ENCODE results near the gene GOT1.

GOT1 gene

DNA sequence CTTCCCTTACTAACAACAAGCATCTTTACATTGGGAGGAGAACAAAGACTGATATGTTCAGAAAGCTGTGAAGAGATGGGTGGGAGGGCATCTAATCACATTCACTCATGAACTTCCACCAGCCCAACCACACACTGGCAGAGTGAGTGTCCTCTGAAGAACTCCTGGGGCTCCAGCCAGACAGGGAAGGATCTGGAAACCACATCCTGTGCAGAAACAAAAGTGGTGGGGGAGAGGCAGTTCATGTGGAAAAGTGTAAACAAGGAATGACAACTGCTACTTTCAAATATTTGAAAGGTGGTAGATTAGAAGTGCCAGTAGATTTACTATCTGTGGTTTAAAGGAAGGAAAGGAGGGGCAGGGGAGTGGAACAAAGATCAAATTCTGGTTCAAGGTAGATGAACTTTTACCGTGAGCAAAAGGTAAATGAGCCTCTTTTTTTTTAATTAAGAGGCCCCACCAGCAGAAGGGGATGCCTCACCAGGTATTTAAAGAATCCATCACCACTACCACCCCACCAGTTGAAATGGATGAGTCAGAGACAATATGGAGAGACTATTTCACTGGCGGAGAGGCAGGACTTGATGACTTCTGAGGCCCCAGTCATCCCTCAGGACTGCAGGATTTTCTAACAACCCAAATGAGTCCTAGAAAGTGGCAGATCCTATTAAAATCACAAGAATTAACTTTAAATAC, 34.5 kb downstream of the GOT1 start:
- DNase-seq (ENCODE audit: low spot score), result peak; percentile 36

- no peak for DNase-seq (ENCODE audit: low spot score)
Observed at GRCh38 chr10:99394761-99395386, 35.5 kb downstream of the GOT1 start.

DNA sequence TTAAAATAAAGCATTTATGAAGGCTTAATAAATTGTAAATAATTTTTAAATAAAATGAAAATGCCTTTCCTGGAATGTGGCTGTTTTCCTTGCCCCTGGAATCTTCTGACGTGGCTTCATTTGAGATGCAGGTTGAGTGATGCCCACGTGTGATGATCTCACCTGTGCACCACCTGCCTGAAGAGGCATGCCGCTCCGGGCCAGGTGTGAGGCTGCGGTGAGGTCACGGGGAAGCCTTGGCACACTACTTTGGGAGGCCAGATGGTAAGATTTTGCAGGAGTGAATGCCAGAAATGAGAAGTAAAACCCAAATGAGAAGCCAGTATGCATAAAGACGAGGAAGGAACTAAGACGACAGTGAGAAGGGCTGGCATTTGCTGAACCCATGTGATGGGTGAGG, 36.2 kb downstream of the GOT1 start:
- DNase-seq (ENCODE audit: low spot score), result no peak

GRCh38 chr10:99393683-99394082, 36.7 kb downstream of the GOT1 start:
- DNase-seq (ENCODE audit: low spot score), result no peak

- no peak for DNase-seq (ENCODE audit: low spot score)
Observed at GRCh38 chr10:99393036-99393435, 37.4 kb downstream of the GOT1 start.

- DNase-seq (ENCODE audit: low spot score), result no peak
Observed at GRCh38 chr10:99391346-99391745, 39.1 kb downstream of the GOT1 start.

DNA sequence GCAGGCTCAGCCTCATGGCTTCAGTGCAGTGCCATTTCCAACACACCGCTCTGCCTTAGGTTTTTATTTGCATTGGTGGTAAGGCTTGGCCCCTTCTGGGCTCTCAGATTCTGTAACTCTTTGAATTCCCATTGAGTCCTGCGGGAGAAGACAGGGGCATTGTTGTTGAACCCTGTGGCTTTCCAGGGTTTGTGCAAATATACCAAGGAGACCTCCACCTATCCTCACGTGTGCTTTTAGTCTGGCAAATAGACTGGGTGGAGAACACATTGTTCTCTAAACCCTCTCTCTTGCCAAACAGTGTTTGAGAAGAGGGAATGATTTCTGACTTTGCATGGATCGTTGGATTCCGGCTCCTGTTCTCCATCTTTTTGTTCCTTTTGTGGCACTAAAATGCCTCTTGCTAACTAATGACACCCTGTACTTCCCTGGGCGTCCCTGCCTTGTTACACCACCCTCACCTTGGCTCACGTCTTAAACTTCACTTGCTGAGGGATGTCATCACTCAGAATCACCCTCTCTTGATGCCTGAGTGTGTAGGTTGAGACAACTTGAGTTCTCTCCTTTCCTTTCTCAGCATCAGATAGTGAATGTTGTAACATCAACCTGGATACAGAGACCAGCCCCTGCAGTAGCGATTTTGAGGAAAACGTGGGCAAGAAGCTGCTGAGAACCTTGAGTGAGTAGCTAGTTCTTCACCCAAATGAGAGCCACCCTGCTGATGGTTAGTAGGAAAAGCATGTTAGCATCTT, 40.5 kb downstream of the GOT1 start:
- DNase-seq (ENCODE audit: low spot score), result no peak

GRCh38 chr10:99387541-99387940, 42.9 kb downstream of the GOT1 start:
- DNase-seq (ENCODE audit: low spot score), result no peak

DNA sequence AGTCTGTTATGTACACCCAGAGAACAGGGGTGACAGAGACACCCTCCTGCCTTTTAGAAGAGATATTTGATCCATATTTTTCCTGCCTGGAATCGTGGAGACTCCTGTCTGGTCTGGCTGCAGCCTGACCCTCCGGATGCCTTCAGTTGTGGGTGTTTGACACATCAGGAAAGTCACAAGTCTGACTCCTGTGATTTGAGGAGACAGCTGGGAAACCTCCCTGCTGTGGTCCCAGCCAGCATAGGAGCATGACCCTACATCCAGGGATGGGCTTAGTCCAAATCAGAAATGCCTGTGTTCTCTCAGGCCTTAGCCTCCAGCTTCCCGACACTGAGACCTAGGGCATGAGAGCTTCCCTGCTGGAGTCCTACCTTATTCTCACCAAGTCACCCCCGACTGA, 43.4 kb downstream of the GOT1 start:
- DNase-seq (ENCODE audit: low spot score), result no peak

GRCh38 chr10:99382176-99382575, 48.2 kb downstream of the GOT1 start:
- DNase-seq (ENCODE audit: low spot score), result no peak

GRCh38 chr10:99375426-99375825, 55.0 kb downstream of the GOT1 start:
- DNase-seq (ENCODE audit: low spot score), result no peak

GRCh38 chr10:99374972-99375371, 55.5 kb downstream of the GOT1 start:
- DNase-seq (ENCODE audit: low spot score), result no peak

GRCh38 chr10:99374526-99374925, 55.9 kb downstream of the GOT1 start:
- DNase-seq (ENCODE audit: low spot score), result no peak

GRCh38 chr10:99372546-99373271, 57.7 kb downstream of the GOT1 start:
- no peak for DNase-seq (ENCODE audit: low spot score)

DNA sequence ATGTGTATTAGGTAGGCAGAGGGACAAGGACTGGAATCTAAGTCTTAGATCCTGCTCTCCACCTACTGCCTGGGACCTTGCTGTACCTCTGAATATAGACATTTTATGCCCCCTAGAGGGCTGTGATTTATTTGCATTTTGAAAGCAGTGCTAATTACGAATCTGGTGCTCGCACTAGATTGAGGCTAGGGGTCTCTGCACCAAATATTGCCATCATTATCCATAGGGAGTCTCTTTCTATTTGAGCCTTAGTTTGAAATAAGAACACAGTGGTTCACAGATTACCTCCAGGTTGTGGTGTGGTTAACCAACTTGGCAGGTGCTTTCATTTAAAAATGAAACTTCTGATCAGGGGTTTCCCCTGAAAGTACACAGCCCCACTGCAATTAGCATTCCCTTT, 59.4 kb downstream of the GOT1 start:
- DNase-seq (ENCODE audit: low spot score), result peak; percentile 37

GRCh38 chr10:99369551-99369950, 60.9 kb downstream of the GOT1 start:
- DNase-seq (ENCODE audit: low spot score), result no peak

DNA sequence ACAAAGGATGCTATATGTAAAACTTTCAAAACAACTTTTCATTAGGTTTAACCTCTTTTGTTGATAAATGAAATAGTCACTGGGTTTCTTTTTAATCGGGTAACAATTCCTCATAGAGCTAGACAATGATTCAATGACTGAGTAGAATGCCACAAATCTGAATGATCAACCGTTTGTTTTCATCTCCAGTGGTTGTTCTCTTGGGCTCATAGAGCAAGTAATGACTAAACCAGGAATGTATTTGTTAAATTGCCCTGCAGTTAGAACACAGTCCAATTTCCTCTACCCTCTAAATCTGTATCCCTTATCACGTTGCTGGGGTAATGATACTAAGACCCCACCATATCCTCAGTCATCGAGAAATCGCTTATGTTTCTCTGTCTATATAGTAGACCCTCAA, 61.3 kb downstream of the GOT1 start:
- no peak for DNase-seq (ENCODE audit: low spot score)

GRCh38 chr10:99368646-99369045, 61.8 kb downstream of the GOT1 start:
- DNase-seq (ENCODE audit: low spot score), result no peak

DNA sequence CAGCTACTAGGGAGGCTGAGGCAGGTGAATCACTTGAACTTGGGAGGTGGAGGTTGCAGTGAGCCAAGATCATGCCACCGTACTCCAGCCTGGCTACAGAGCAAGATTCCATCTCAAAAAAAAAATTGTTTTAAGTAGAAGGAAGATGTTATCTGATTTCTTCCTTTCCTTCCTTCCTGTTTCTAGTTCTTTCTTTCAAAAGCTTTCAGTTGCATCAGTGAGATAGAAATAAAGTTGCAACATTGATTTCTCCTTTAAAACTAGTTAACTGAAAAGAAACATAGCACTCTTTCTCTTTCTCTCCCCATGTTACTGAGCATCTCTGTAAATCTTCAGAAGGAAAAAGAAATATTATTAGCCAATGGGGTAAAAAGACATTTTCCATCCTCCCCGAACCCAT, 63.8 kb downstream of the GOT1 start:
- DNase-seq (ENCODE audit: low spot score), result no peak

GRCh38 chr10:99365736-99366135, 64.7 kb downstream of the GOT1 start:
- no peak for DNase-seq (ENCODE audit: low spot score)

GRCh38 chr10:99365311-99365710, 65.1 kb downstream of the GOT1 start:
- DNase-seq (ENCODE audit: low spot score), result no peak

DNA sequence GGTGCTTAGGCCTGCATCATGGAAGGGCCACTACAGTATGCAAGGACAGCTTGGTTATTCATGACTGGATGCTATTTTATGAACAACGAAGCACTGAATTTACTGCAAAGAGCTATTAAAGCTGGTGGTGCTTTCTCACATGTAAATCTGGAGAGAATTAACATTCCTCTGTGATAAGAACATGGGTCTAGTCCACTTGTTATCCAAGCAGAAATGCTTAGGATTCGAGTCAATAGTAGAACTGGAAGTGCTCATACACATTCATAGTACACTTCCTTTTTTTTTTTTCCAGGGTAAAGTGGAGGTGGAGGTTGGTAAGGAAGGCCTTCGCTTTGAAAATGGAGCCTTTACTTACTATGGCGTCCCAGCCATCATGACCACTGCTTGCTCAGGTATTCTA, 66.3 kb downstream of the GOT1 start:
- no peak for DNase-seq (ENCODE audit: low spot score)

GRCh38 chr10:99360934-99361333, 69.5 kb downstream of the GOT1 start:
- DNase-seq (ENCODE audit: low spot score), result no peak

Data from HuH-7 (cell line).